GM11168 (cell line): ENCODE data around the gene ABCC9.

ENCODE experiments used
- in situ Hi-C: fragments of 300-500 bp; cut with MboI; formaldehyde crosslinking; loops from one replicate; pipeline ENCODE4 v1.12.0; 2022; ENCODE audit warnings: low sequenced_read_pairs; ENCODE audit not compliant: unreplicated experiment

The ABCC9 gene

DNA sequence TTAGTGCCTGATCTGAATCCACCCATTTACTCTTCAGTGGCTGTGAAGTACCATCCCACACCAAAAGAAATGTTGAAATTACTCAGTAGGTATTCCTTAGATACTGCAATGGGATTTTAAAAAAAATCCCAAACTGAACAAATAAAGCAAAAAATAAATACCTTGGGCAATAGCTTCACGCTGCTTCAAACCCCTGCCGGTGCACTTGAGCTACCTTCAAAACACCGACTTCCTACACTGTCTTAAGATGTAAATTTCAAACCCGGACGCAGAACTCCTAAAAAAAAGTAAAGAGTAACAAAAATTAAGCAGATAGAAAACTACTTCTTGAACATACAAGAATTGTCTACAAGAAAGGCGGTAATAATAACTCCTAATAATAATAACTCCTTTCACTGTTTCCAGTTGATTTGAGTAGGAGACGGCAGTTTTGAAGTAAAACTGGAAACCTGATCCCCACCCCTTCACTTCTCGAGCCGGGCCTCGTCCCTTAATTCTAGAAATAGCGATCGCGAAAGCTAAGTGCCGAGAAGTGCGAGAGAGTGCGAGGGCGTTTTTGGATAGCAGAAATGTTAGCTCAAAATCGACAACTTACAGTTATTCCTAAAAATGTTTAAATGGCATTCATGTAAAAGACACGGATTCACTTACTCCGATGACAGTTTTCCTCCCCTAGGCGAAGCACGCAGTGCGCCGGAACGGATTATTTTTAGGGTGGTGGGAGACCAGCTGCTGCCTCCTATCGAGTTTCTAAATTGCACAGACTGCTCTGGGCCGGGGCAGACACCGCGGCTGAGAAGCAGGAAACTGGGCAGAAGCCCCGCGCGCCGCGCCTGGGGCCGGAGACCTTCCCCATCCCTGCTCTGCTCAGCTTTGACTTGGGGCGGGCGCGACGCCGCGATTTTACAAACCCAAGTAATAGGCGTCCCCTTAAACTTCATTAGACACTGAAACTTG, at the start of gene ABCC9:
Gene ABCC9, minus strand, starts transcription at position 878 of the 957 bp plus-strand sequence. CDS start 4,752 bp downstream, outside the sequence.
- in situ Hi-C loops: no loop called here

DNA sequence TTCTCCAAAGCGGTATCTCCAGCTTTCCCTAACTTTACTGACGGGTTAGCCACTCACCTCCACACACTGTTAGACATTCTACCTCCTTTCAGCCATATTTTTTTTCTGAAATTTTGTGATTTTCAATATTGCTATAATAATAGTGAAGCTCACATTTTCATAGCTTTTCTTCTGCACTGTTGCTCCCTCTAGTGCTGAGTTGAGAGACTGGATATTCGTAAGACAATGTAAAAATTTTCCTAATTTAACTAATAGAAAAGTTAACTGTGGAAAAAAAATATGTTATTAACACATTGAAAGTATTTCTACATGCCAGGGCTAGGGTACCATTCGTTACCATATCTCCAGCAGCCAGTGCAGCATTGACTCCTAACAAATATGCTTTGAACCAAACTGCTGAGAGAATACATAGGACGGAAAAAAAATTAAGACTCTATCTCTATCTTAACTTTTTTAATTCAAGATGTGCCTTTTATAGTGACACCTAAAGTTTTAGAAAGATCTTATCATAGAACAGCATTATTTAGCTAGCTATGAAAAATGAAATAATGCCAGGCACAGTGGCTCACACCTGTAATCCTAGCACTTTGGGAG, 48.7 kb upstream of the ABCC9 start:
- in situ Hi-C loops: no loop called here

DNA sequence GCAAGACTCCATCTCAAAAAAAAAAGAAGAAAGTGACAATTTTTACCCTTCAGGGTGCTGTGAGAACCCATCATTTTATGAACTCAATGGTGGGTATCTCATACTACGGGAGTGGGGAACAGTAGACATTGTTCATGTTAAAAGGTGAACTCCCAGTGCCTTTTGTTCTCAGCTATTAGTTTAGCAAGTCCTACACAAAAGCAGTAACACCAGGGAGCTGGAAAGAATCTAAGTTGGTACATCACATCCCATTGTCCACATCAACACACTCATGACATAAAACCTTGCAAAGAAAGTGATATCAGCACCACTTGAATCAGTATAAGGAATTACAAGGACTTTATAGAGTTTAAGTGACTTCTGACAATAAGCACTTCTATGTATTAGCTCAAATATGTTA, 47.4 kb upstream of the ABCC9 start:
- in situ Hi-C loops: no loop called here

DNA sequence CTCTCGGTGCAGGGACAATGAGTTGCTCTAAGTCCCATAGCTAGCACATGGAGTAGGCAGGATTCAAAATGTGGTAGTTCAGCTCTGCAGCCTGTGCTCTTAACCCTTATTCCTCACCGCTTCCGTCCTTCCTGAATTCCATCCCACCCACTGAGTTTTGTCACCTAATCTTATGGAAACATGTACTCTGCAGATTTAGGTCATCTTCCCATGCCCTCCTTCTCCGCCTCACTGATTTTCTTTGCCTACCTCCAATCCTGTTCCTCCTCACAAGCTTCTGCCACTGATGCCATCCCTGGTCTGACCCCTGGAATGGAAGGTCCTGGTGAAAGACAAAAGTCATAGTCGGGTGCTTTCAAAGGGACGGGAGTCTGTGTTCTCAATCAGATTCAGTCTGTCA, 46.5 kb upstream of the ABCC9 start:
- in situ Hi-C loops: no loop called here

DNA sequence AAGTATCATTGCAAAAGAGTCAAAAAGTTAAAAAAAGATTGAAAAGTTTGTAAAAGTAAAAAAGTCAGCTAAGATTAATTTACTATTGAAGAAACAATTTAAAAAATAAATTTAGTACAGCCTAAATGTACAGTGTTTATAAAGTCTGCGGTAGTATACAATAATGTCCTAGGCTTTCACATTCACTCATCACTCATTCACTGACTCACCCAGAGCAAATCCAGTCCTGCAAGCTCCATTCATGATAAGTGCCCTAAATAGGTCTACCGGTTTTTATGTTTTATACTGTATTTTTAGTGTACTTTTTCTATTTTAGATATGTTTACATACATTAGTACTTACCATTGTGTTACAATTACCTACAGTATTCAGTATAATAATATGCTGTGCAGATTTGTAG, 43.9 kb upstream of the ABCC9 start:
- in situ Hi-C loops: no loop called here

DNA sequence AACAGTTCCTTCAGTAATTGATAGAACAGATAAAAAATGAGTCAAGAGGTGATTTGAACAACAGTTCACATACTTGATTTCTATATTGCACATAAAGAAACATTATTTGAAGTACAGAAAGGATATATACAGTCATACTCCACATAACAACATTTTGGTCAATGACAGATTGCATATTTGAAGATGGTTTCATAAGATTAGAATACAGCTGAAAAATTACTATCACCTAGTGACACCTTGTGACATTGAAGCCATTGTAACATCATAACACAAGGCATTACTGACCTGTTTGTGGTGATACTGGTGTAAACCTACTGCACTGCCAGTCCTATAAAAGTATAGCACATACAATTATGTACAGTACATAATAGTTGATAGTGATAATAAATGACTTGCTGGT, 43.1 kb upstream of the ABCC9 start:
- in situ Hi-C loops: no loop called here

DNA sequence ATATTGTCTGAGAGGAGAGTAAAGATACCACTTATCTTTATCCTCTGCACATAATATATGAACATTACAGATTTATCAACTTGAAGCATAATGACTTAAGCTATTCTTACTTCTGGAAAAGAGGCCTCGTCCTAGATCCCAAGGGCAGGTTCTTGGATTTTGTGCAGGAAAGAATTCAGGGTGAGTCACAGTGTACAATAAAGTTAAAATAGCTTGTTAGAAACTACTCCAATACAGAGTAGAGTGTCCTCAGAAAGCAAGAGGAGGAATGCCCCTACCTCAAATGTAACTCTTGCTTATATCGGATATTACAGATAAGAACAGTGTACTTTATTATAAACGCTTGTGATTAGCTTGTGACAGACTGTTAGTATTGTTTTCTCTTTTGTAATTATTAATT, 41.9 kb upstream of the ABCC9 start:
- in situ Hi-C loops: no loop called here

DNA sequence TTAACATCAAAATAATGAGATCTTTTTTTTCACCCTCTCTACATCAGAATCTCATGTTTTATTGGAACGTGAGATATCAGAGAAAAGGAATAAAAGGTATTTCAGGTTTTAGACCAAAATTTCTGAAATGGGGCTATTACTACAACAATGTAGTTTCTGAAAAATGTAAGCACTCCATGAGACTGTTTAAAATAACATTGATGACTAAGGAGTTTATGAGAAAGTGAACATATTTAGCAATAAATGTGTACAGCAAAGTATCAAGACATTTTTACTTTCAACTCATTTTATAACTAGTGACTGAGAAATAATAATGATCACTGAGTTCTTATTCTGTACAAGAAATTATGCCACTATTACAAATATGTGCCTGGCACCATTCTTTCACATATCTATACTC, 39.3 kb upstream of the ABCC9 start:
- in situ Hi-C loops: no loop called here

DNA sequence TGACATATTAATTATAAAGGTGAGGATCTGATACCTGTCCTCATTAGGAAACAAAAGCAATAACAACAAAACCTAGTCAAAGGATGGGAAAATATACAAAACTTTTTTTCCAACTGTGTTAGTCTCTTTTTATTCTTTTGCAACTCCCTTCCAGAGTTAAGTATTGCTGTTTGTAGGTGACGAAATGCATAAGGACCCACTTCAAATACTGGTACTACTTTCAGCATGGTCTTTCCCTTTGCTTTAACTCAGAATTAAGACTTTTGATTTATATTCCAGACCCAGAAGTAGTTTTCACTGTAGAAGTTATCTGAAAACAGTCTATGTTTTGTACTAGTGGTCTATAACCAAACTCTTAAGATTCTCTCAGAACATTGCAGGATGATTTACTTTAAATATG, 34.1 kb upstream of the ABCC9 start:
- in situ Hi-C loops: no loop called here

DNA sequence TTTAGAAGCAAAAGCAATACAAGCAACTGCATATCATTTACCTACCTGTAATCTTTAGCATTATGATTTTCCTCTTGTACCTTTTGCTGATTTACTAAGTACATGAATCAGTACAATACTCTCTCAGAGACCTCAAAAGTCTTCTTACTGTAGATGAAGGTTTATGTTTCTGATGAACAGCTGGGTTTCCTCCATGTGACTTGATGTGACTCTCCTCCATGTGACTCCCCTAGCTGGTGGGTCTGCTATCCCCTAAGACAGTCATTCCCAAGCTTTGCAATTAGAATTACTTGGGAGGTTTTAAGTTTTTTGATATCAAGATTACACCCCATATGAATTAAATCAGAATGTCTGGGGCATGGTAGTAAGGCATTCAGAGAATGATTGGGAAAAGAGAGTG, 32.0 kb upstream of the ABCC9 start:
- in situ Hi-C loops: no loop called here

DNA sequence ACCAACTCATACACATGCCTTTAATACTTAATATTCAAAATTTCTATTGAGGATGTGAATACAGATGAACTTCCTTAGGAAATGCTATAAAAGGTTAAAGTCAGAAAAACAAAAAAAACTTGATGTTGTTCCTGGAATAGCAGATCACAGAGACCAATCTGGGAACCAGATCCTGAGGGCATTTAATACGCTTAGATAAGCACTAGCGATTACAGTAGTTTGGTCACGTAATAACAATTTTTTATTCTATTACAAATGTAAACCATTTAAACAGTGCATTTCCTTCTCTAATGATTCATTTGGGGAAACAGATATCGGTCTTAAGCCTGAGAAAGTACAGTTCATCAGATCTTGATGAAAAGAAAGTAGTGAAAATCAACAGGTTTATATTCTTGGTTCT, 30.8 kb upstream of the ABCC9 start:
- in situ Hi-C loops: no loop called here

DNA sequence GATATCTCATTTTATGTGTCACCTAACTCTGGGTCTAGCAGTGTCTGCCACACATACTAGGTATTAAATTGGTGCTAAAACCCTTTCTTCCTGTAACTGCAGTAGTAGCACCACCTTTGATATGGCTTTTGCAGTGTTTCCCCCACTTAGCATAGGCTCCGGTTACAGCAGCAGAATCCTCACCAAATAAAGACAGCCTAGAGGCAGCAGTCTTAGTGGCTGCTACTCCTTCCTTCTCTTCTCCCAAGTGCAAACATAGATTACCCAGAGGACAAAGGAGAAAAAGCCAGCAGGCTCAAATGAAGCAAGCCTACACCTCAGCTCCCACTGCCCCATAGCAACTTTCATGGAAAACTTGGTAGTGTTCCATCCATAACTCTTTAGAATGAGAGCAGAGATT, 30.1 kb upstream of the ABCC9 start:
- in situ Hi-C loops: no loop called here

DNA sequence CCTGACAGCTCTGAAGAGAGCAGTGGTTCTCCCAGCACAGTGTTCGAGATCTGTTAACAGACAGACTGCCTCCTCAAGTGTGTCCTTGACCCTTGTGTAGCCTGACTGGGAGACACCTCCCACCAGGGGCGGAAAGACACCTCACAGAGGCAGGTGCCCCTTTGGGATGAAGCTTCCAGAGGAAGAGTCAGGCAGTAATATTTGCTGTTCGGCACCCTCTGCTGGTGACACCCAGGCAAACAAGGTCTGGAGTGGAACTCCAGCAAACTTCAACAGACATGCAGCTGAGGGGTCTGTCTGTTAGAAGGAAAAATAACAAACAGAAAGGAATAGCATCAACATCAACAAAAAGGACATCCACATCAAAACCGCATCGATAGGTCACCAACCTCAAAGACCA, 21.6 kb upstream of the ABCC9 start:
- in situ Hi-C loops: no loop called here

DNA sequence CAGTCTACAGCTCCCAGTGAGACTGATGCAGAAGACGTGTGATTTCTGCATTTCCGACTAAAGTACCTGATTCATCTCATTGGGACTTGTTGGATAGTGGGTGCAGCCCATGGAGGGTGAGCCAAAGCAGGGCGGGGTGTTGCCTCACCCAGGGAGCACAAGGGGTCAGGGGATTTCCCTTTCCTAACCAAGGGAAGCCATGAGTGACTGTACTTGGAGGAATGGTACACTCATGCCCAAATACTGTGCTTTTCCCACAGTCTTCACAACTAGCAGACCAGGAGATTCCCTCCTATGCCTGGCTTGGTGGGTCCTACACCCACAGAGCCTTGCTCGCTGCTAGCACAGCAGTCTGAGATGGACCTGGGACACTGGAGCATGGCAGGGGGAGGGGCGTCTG, 21.0 kb upstream of the ABCC9 start:
- in situ Hi-C loops: no loop called here

DNA sequence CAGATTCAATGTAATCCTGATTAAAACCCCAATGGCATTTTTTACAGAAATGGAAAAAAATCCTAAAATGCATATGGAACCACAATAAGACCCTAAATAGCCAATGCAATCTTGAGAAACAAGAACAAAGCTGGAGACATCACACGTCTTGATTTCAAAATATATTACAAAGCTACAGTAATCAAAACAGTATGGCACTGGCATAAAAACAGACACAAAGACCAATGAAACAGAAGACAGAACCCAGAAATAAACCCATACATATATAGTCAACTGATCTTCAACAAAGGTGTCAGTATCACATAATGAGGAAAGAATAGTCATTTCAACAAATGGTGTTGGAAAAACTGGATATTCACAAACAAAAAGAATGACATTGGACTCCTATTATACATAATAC, 9.4 kb upstream of the ABCC9 start:
- in situ Hi-C loops: no loop called here

DNA sequence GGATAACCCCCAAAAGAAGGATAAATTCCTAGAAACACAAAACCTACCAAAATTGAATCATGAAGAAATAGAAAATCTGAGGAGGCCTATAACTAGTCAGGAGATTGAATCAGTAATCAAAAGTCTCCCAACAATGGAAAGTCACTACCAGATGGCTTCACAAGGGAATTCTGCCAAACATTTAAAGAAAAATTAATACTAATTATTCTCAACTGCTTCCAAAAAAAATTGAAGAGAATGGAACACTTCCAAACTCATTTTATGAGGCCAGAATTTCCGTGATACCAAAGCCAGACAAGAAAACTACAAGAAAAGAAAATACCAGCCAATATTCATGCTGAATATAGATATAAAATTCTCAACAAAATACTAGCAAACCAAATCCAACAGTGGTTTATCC, 7.8 kb upstream of the ABCC9 start:
- in situ Hi-C loops: no loop called here

DNA sequence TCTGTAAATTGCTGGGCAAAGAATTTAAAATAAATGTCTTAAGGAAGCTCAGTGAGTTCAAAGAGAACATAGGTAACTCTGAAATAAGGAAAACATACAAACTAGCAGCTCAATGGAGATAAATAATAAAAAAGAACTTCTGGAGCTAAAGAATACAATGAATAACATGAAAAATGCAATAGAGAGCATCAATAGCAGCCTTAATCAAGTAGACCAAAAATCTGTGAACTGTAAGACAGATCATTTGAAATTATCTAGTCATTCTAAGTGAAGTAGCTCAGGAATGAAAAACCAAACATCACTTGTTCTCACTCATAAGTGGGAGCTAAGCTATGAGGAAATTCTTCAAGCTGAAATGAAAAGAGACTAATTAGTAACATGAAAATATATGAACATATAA, 5.8 kb upstream of the ABCC9 start:
- in situ Hi-C loops: no loop called here

DNA sequence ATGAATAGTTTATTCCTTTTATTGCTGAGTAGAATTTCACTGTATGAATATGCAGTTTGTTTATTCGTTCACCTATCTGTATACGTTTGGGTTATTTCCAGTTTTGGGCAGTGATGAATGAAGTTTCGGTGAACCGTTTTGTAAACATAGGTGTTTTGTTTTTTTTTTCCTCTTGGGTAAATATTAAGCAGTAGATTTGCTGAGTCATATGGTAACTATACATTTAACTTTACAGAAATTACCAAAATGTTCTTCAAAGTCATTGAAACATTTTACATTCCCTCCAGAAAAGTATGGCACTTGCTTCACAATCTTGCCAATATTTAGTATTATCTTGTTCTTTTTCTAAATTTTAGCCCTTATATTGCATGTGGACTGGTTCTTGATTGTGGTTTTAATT, 3.8 kb upstream of the ABCC9 start:
- in situ Hi-C loops: no loop called here

DNA sequence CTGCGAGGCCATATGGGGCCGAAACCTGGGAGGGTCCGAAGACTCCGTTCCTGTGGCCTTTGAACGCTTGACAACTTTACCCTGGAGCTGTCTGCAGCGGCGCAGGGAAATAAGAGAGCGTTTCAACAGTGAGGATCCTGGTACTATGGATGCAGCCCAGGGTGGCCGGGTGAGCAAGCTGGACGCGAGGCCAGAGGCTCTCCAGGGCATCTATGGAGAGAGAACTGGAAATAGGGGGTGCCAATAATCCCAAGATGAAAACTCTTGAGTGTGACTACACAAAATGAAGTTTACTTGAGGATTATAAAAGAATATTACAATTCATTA, 1.1 kb upstream of the ABCC9 start:
- in situ Hi-C loops: no loop called here

DNA sequence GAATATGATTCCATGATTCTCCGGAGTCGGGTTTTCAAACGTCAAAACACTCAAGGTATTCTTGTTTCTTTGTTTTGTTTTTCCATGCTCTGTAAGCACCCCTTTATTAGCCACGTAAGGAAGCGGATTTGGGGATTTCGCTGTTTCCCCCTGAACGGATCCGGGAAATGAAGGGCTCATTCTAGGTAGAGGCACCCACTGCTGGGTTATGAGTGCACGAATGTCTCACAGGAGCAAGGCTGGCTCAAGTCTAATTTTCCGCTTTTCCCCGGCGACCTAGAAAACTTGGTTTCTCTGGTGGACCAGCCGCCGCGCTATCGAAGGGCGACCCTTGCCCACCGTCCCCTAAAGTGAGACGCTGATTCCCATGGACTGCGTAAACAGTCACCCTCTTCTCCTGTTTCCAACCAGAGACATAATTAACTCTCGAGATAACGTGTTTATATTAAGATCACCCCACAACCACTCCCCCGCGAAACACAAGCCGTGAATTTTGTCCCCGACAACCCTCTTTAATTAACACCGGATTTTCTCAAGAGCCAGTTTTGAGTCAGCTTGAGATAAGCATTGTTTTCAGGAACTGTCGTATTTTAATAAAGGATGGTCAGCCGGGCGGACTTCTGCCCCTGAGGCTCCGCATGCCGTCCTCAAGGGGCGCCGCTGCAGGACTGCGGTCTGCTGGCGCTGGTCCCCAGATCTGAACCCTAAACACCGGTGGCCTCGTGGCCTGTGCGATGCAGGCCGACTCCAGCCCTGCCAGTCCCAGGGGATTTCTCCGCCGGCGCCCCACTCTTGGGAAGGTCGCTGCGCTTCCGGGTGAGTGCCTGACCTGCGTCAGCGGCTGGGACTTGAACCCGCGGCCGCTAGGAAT, 515 bp upstream of the ABCC9 start:
- in situ Hi-C loops: no loop called here

DNA sequence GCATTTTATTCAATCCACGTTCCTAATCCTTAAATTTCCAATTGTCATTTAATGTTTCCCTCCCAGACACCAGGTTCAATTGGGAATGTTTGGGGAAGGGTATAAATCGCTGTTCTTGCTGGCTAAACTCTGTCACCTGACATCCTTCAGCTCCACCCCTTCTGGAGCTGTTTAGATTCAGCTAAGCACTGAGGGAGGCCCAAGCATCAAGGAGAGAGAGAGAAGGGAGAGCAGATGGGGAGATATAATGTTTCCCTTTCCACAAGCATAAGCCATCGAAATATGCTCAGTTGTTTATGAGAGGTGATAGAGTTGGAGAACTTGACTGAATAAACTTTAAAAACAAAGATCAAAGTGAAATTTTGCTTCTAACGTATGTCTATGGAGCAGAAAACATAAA, 1.8 kb downstream of the ABCC9 start:
- in situ Hi-C loops: no loop called here
